Mucosa of descending colon (tissue), 3 donors: ENCODE measurements around the gene DCT. TPM values are rescaled to one million over a fixed set of nuclear protein-coding genes. Genes with fewer than 3 reads are reported as not detected.
A peak's percentile ranks its signal among the peaks of the same experiment; 100 is the strongest.

ENCODE experiments used
- ATAC-seq: fragments of 200-7000 bp; cut with Tn5 transposase; one replicate; pipeline ENCODE4 v1.9.1; 2020; ENCODE audit warnings: mild to moderate bottlenecking, moderate library complexity
- DNase-seq, 3 donors: peaks; one replicate each; pipeline ENCODE4 v3.0.0-alpha.2; 2020
- H3K36me3 ChIP-seq: fragments of 200-600 bp; one replicate; pipeline ENCODE4 v1.8.0; 2021; ENCODE audit warnings: low read depth, mild to moderate bottlenecking
- H3K4me1 ChIP-seq: fragments of 200-600 bp; one replicate; pipeline ENCODE4 v1.8.0; 2021; ENCODE audit warnings: low read depth, mild to moderate bottlenecking
- H3K4me3 ChIP-seq: fragments of 200-600 bp; one replicate; pipeline ENCODE4 v1.8.0; 2021; ENCODE audit warnings: mild to moderate bottlenecking
- H3K9me3 ChIP-seq: fragments of 200-600 bp; one replicate; pipeline ENCODE4 v1.8.0; 2021; ENCODE audit warnings: mild to moderate bottlenecking
- intact Hi-C, 2 donors: fragments of 100-400 bp; cut with DNase I in 1 of 2; cut with micrococcal nuclease in 1 of 2; formaldehyde crosslinking; loops; one replicate each; pipeline versions ENCODE4 v1.11.0 to v1.11.1; 2022; cut with DNase I, micrococcal nuclease
- total RNA-seq, 3 donors: library from RNA; stranded (reverse); fragmentation: NEBNext Ultra II Directional in 2 of 3; extraction: Animal tissue kit (Norgen Biotek cat#: 25700) in 2 of 3; gene quantifications; one replicate each; pipeline versions ENCODE4 v1.2.1 to v1.2.4, GENCODE V29; 2021 to 2023
- TF ChIP-seq, protein P1 (sequence below): fragments of 200-600 bp; IDR thresholded peaks from one replicate; pipeline ENCODE4 v1.8.0; 2022; ENCODE audit warnings: antibody characterized with exemption, mild to moderate bottlenecking
- donor health status: DM: no; HTN: no; CAD: no; lungs with moderate emphysema.
- donor health status: DM: no; HTN: no; CAD: no.
- donor health status: DM: no; HTN: yes; CAD: no.

Gene DCT
- total RNA-seq, 3 donors from 2014 or later = 0.10 to 0.95 TPM; not detected in 1

DNA sequence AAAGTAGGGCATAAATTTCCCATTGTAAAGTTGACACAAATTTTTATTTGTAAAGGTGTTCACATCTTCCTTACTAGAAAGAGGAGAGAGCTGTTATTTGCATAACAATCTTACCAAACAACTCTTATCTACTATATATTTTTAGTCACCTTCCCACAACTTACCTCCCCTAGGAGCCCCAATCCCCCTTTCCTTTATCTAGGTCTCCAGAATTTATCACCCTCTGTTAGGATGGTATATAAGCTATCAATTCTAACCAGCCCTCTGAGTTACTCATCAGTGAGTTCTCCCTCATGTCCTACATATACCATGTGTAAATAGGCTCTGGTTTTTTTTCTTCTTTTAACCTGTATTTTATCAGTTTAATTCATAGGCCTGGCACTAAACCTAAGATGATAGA lies 62.2 kb downstream of the DCT start:
- no peak for ATAC-seq

DNA sequence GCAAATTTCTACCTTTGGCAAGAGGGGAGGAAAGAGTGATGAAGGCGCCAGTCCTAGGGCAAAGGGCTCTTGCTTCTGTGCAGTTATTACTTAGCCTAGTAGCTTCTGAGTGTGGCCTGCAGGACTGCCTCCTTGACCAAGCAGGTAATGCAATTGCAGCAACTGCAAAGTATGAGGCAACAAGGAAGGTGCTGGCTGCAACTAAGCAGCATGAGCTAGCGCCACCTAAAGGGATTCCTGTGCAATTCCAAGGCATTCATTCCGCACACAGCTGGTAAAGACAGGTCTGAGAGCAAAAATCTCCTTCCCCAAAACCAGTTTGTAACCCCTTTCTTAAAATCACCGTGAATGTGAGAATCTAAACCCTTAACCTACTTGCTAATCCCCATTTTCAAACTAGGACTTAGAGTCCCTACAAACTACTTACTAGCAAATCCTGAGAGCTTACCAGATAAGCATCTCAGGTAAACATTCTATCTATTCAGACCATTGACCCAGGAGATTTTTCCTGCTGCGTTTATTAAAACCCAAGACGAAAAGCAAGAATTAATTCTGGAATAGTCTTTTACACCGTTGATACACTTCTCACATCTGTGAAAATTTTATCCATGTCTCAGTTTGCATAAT lies 62.9 kb downstream of the DCT start:
- H3K4me1 ChIP-seq = no peaks in the 10 kb centered on the region
- peak; percentile 38 for ATAC-seq
- H3K9me3 ChIP-seq = no peaks in the 10 kb centered on the region
- intact Hi-C loops = no loop called here
- TF ChIP-seq, protein P1, sequence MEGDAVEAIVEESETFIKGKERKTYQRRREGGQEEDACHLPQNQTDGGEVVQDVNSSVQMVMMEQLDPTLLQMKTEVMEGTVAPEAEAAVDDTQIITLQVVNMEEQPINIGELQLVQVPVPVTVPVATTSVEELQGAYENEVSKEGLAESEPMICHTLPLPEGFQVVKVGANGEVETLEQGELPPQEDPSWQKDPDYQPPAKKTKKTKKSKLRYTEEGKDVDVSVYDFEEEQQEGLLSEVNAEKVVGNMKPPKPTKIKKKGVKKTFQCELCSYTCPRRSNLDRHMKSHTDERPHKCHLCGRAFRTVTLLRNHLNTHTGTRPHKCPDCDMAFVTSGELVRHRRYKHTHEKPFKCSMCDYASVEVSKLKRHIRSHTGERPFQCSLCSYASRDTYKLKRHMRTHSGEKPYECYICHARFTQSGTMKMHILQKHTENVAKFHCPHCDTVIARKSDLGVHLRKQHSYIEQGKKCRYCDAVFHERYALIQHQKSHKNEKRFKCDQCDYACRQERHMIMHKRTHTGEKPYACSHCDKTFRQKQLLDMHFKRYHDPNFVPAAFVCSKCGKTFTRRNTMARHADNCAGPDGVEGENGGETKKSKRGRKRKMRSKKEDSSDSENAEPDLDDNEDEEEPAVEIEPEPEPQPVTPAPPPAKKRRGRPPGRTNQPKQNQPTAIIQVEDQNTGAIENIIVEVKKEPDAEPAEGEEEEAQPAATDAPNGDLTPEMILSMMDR = no peak
- H3K4me3 ChIP-seq = no peak overlapping the region
- no peak for DNase-seq
- H3K36me3 ChIP-seq = no peaks in the 10 kb centered on the region

More for the DNA sequence above, 62.2 kb downstream of the DCT start:
- no peak overlapping the region for H3K4me3 ChIP-seq
- H3K9me3 ChIP-seq = no peaks in the 10 kb centered on the region
- TF ChIP-seq, protein P1 = no peak
- H3K36me3 ChIP-seq = no peaks in the 10 kb centered on the region
- DNase-seq = no peak
- intact Hi-C loops = no loop called here
- H3K4me1 ChIP-seq = no peaks in the 10 kb centered on the region

DNA sequence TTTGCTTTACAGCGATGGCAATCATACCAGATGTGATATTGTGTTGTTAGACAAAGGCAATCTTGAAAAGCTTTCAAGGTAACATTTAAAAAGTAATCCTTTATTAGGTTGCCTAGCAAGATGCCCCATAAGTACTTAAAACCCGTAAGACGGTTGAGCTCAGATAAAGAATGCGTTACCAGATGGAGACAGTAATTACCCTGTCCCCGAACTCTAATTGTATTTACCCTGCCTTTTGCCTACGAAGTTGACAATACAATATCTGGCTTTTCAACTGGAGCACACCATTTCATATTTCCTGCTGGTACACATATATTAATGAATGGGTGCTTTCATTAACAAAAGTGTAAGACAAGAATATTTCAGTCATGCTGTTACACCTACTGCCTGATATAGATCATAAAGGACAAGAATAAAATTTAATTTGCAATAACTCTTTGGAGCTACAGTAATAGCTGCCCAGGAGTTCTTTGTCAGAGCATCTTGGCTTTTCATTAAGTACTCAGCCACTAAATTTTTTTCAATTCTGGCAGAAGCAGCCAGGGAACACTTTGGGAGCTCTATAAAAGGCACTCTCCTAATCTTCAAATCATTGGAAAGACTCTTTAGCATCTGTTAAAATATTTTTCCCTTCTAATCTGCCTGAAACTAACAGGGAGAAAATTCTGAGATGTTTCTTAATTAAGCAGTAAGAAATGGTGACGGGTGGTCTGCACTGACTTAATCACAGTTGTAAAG lies 63.8 kb downstream of the DCT start:
- TF ChIP-seq, protein P1 = no peak
- ATAC-seq (no peak), DNase-seq (no peak)
- no peaks in the 10 kb centered on the region for H3K36me3 ChIP-seq
- H3K4me1 ChIP-seq = no peaks in the 10 kb centered on the region
- H3K9me3 ChIP-seq = no peaks in the 10 kb centered on the region
- intact Hi-C loops = no loop called here
- no peak overlapping the region for H3K4me3 ChIP-seq

DNA sequence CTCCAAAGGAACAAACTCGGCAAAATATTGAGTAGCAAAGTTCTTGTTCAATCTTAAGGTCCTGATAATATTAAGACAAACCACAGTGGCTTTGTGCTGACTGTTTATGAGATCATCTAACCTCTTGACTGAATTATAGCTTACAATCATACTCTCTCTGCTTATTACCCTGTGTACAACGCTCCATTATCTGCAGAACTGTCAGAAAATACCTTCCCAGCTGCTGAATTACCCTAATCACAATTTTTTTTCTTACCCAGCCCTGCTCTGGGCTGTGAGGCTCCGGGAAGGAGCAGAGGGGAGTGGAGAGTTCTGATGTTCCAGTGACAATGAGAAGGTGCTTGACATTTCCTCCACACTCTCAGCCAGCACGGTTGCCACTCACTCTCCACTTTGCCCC lies 64.8 kb downstream of the DCT start:
- no peak for ATAC-seq
- no peak overlapping the region for H3K4me3 ChIP-seq
- intact Hi-C loops = no loop called here
- H3K36me3 ChIP-seq = no peaks in the 10 kb centered on the region
- TF ChIP-seq, protein P1 = no peak
- no peaks in the 10 kb centered on the region for H3K9me3 ChIP-seq
- H3K4me1 ChIP-seq = no peaks in the 10 kb centered on the region
- no peak for DNase-seq

DNA sequence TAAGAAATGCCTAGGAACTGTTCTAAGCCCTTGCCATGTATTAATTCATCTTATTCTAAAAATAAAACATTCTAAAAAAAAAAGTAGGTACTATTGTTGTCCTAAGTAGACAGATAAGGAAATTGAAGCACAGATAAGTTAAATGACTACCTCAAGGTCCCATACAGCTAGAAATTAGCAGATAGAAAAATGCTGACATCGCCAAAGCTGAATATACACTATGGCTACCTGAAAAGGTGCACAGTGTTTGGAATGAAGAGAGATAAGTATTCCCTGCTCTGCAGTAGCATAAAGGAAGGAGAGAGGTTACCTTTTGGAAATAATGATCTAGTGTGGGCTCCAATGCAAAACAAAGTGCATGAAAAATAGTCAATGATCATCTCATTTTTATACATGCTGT lies 65.3 kb downstream of the DCT start:
- ATAC-seq (no peak), DNase-seq (no peak)
- intact Hi-C loops = no loop called here
- Histone ChIP-seq H3K4me3 (no peak overlapping the region), H3K9me3 (no peaks in the 10 kb centered on the region), H3K4me1 (no peaks in the 10 kb centered on the region), H3K36me3 (no peaks in the 10 kb centered on the region)
- TF ChIP-seq, protein P1 = no peak
